Pancreas (tissue), 10 donors: ENCODE data around the gene LSM10. TPM values are rescaled to one million over a fixed set of nuclear protein-coding genes. Genes with fewer than 3 reads are reported as not detected.

Source experiments
- ATAC-seq, 4 donors: fragments of 200-7000 bp; cut with Tn5 transposase; one replicate each; pipeline versions ENCODE4 v1.8.0 to v1.9.1; 2020; ENCODE audit warnings: mild to moderate bottlenecking in 4 of 4, moderate library complexity in 4 of 4
- DNase-seq, 6 donors: peaks; one replicate each; pipeline ENCODE4 v3.0.0-alpha.2; 2020
- FAIRE-seq: peaks from 2 replicates; lab custom pipeline; 2012; peaks lifted over from hg19 to GRCh38; lab: Jason Lieb, UNC
- H3K27ac ChIP-seq, 4 donors: fragments of 200-600 bp; sonication (generic); 1 replicate in 3 of 4; 2 replicates in 1 of 4; pipeline versions ENCODE4 v1.5.0 to v1.8.0; 2020
- H3K27me3 ChIP-seq, 4 donors: fragments of 200-600 bp; one replicate each; pipeline ENCODE4 v1.8.0; 2021
- H3K36me3 ChIP-seq, 3 donors: fragments of 200-600 bp; sonication (generic) in 1 of 3; one replicate each; pipeline versions ENCODE4 v1.5.0 to v1.8.0; 2020 to 2021
- H3K4me1 ChIP-seq, 3 donors: fragments of 200-600 bp; one replicate each; pipeline ENCODE4 v1.8.0; 2021
- H3K4me3 ChIP-seq, 4 donors: fragments of 200-600 bp; sonication (generic) in 2 of 4; one replicate each; pipeline versions ENCODE4 v1.5.0 to v1.8.0; 2020 to 2021
- H3K9me3 ChIP-seq, 4 donors: fragments of 200-600 bp; one replicate each; pipeline ENCODE4 v1.8.0; 2021
- CTCF ChIP-seq, 4 donors: fragments of 200-600 bp; sonication (generic) in 3 of 4; IDR thresholded peaks; one replicate each; pipeline versions ENCODE4 v1.5.0 to v1.8.0; 2021; ENCODE audit warnings: antibody characterized with exemption in 4 of 4
- WGBS, 2 donors: extraction: QIAGEN DNeasy Blood & Tissue Kit; methylation state at CpG; one replicate each; pipeline ENCODE4 v1.1.7; 2013; 5-methylcytosine and 5-hydroxymethylcytosine counted together
- intact Hi-C, 3 donors: fragments of 100-400 bp; cut with DNase I; formaldehyde crosslinking; loops; one replicate each; pipeline versions ENCODE4 v1.11.1 to v1.14.2; 2022
- polyA plus RNA-seq, 2 donors: library from polyadenylated mRNA; stranded (reverse); fragments of 200-250 nt; gene quantifications; one replicate each; pipeline ENCODE4 v1.2.3, GENCODE V29; 2013
- total RNA-seq, 6 donors: library from RNA; stranded (reverse); fragmentation: NEBNext Ultra II Directional in 4 of 6; extraction: Animal tissue kit (Norgen Biotek cat#: 25700) in 4 of 6; gene quantifications; one replicate each; pipeline versions ENCODE4 v1.2.1 to v1.2.4, GENCODE V29; 2021 to 2023
- donor health status: healthy with polysubstance abuse.
- donor health status: DM: no; HTN: no; CAD: no; lungs with moderate emphysema.
- donor health status: DM: no; HTN: no; CAD: no.
- donor health status: control.
- donor health status: control.
- donor health status: Bipolar disorder and iron deficiency.
- donor health status: DM: yes; HTN: yes; CAD: no.
- donor health status: DM: no; HTN: no; CAD: no.
- donor health status: DM: no; HTN: no; CAD: no.
- donor health status: DM: yes; HTN: yes; CAD: no.

LSM10 gene
- total and polyA plus RNA-seq, 8 donors = 9.5 to 26.9 (median 14.3) TPM

GRCh38 chr1:36345353-36345752, 52.4 kb downstream of the LSM10 start:
- no peak for ATAC-seq
- H3K27me3 ChIP-seq = no peaks in the 10 kb centered on the region
- TF ChIP-seq CTCF (IDR thresholded peaks at IDR 0.05) = no peak
- H3K4me3 ChIP-seq = no peak overlapping the region
- no peaks in the 10 kb centered on the region for H3K9me3 ChIP-seq
- H3K4me1 ChIP-seq = no peaks in the 10 kb centered on the region
- H3K36me3 ChIP-seq = peaks cover 7 to 53% (median 17%) of the 10 kb centered on the region in 3 donors
- DNase-seq = peak in 1 of 6 donors; percentile 27
- WGBS, 2 donors = 90 to 96% methylated on average over 7 of the region's 7 CpGs
- no peak overlapping the region for H3K27ac ChIP-seq
- no peak for FAIRE-seq
- intact Hi-C loops = loop anchor here in 1 of 3 donors (10.0 kb wide), 1 partner anchor 69 kb away; no protein-coding TSS in a partner anchor

- Histone ChIP-seq H3K36me3 (peaks cover 7 to 50% (median 17%) of the 10 kb centered on the region in 3 donors), H3K4me3 (no peak overlapping the region), H3K27me3 (no peaks in the 10 kb centered on the region), H3K4me1 (no peaks in the 10 kb centered on the region), H3K27ac (no peak overlapping the region), H3K9me3 (no peaks in the 10 kb centered on the region)
- peak in 1 of 6 donors; percentile 67 for DNase-seq
- FAIRE-seq = no peak
- 84 to 95% methylated on average over 8 of the region's 8 CpGs for WGBS, 2 donors
- TF ChIP-seq CTCF (IDR thresholded peaks at IDR 0.05) = no peak
- no peak for ATAC-seq
- intact Hi-C loops = loop anchor here in 2 of 3 donors (5.0 to 10.0 kb wide), 2 partner anchors 70 to 73 kb away; no protein-coding TSS in a partner anchor
Observed at GRCh38 chr1:36344395-36344680, 53.4 kb downstream of the LSM10 start.

GRCh38 chr1:36343651-36344394, 53.9 kb downstream of the LSM10 start:
- ATAC-seq = no peak
- intact Hi-C loops = loop anchor here in 2 of 3 donors (5.0 to 10.0 kb wide), 2 partner anchors 71 to 73 kb away; no protein-coding TSS in a partner anchor
- 91 to 93% methylated on average over 19 to 24 of the region's 24 CpGs for WGBS, 2 donors
- Histone ChIP-seq H3K36me3 (peaks cover 7 to 49% (median 17%) of the 10 kb centered on the region in 3 donors), H3K27ac (no peak overlapping the region), H3K9me3 (no peaks in the 10 kb centered on the region), H3K27me3 (no peaks in the 10 kb centered on the region), H3K4me3 (no peak overlapping the region), H3K4me1 (no peaks in the 10 kb centered on the region)
- no peak for FAIRE-seq
- TF ChIP-seq CTCF (IDR thresholded peaks at IDR 0.05) = no peak
- DNase-seq = peak in 1 of 6 donors; percentile 44

Other genes with a start within 250 kb of the LSM10 start
- 10 to 100 TPM; 24.6 to 29.5 (median 27.0) TPM for gene TRAPPC3, start 248.4 kb downstream of the LSM10 start, total RNA-seq
- 10 to 100 TPM; 21.8 to 41.5 TPM for gene TRAPPC3, start 248.4 kb downstream of the LSM10 start, polyA plus RNA-seq
- gene MAP7D1, start 241.7 kb downstream of the LSM10 start, total RNA-seq = 10 to 100 TPM; 12.5 to 39.3 (median 15.8) TPM
- gene MAP7D1, start 241.7 kb downstream of the LSM10 start, polyA plus RNA-seq = 10 to 100 TPM; 26.4 to 36.0 TPM
- 10 to 100 TPM; 24.0 to 54.7 (median 34.8) TPM for gene THRAP3, start 173.5 kb downstream of the LSM10 start, total RNA-seq
- 10 to 100 TPM; 17.0 to 27.5 TPM for gene THRAP3, start 173.5 kb downstream of the LSM10 start, polyA plus RNA-seq
- gene SH3D21, start 91.5 kb downstream of the LSM10 start, total RNA-seq = 1 to 10 TPM in 2 of 6 donors, under 1 TPM in 4; 0.41 to 1.7 (median 0.58) TPM
- 1 to 10 TPM; 1.7 to 2.6 TPM for gene SH3D21, start 91.5 kb downstream of the LSM10 start, polyA plus RNA-seq
- gene EVA1B, start 74.3 kb downstream of the LSM10 start, total RNA-seq = 10 to 100 TPM in 1 of 6 donors, 1 to 10 TPM in 5; 3.3 to 11.4 (median 3.9) TPM
- gene EVA1B, start 74.3 kb downstream of the LSM10 start, polyA plus RNA-seq = 10 to 100 TPM; 13.3 to 14.0 TPM
- 10 to 100 TPM; 32.9 to 68.1 (median 40.8) TPM for gene STK40, start 12.0 kb downstream of the LSM10 start, total RNA-seq
- gene STK40, start 12.0 kb downstream of the LSM10 start, polyA plus RNA-seq = 10 to 100 TPM; 21.2 to 26.2 TPM
- gene OSCP1, start 52.5 kb upstream of the LSM10 start, total RNA-seq = 1 to 10 TPM; 3.3 to 5.6 (median 4.7) TPM
- 1 to 10 TPM; 5.2 to 9.8 TPM for gene OSCP1, start 52.5 kb upstream of the LSM10 start, polyA plus RNA-seq
- gene MRPS15, start 66.5 kb upstream of the LSM10 start, total RNA-seq = 10 to 100 TPM; 20.4 to 27.8 (median 26.1) TPM
- 10 to 100 TPM; 62.6 to 79.3 TPM for gene MRPS15, start 66.5 kb upstream of the LSM10 start, polyA plus RNA-seq
- 10 to 100 TPM in 1 of 6 donors, 1 to 10 TPM in 4, under 1 TPM in 1; 0.47 to 13.4 (median 3.4) TPM for gene CSF3R, start 85.0 kb upstream of the LSM10 start, total RNA-seq
- gene CSF3R, start 85.0 kb upstream of the LSM10 start, polyA plus RNA-seq = 1 to 10 TPM; 2.4 to 2.9 TPM